Right renal cortex interstitium (tissue), 3 donors: ENCODE results near the gene TBC1D1. TPM values are rescaled to one million over a fixed set of nuclear protein-coding genes. Genes with fewer than 3 reads are reported as not detected.

Source experiments
- DNase-seq, 3 donors: peaks; one replicate each; pipeline ENCODE4 v3.0.0-alpha.2; 2013; ENCODE audit warnings: low read depth in 3 of 3, low spot score in 2 of 3
- polyA plus RNA-seq, 3 donors: library from polyadenylated mRNA; unstranded; fragments of 120-200 nt; gene quantifications; one replicate each; pipeline ENCODE4 v1.2.1, GENCODE V29; 2013; ENCODE audit not compliant: insufficient read length in 3 of 3

TBC1D1 gene
- polyA plus RNA-seq, result 100 to 1,000 TPM; 189 to 200 (median 198) TPM

DNA sequence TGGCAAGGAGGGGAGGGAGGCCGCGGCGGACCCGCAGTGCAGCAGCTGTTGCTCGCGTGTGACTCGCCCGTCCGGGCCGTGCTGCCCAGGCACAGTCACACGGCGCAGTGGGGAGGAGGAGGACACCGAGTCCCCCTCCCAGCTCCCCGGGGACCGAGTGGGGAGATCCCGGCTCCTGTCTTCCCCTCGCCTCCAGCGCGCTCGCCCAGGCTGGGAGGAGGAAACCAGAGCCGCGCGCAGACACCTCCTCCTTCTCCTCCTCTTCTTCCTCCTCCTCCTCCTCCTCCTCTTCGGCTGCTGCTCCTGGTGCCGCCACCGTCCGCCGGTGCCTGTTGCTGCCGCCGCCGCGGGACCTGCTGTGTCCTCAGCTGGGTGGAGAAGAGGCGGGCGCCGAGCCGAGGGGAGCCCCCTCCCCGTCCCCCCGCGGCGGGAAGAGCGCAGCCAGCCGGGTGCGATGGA is at the start of gene TBC1D1:
TBC1D1 (plus strand) TSS at position 284 of the 459 bp plus-strand sequence. CDS start 11,012 bp downstream, outside the sequence.
- peak in 1 of 3 donors; percentile 6 for DNase-seq

DNA sequence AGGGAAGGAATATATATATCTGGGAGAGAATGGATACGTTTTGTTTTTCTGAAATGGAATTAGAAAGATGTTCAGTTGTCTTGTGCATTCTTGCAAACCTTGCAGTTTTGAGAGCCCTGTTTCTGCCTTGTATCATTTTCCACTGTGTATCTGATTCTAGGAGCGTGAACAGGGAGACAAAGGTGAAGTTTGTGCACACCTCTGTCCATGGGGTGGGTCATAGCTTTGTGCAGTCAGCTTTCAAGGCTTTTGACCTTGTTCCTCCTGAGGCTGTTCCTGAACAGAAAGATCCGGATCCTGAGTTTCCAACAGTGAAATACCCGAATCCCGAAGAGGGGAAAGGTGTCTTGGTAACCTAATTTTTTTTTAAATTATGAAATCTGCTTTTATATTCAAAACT is 46.7 kb upstream of the TBC1D1 start:
- DNase-seq, result no peak

DNA sequence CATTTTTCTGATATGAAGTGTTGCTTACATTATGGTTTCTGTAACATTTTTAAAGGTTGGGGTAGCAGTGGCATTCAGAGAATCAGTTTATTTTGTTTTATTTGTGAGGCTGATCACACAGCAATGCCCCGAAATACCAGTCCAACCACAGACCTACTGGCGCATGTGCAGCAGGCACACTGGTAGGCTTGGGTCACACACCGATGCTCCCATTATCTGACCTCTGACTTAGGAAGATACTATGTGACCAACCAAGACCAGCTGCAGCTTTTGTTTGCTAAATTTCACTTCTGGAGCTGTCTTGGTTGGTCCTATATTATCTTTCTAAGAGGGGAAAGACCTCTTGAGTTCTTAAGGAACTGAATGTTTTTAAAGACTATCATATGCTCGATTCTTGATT is 45.7 kb upstream of the TBC1D1 start:
- DNase-seq, result no peak

- no peak for DNase-seq
These were observed 43.5 kb upstream of the TBC1D1 start for GRCh38 chr4:37847311-37847884.

- no peak for DNase-seq
These were observed 38.5 kb upstream of the TBC1D1 start for GRCh38 chr4:37852376-37852775.

DNA sequence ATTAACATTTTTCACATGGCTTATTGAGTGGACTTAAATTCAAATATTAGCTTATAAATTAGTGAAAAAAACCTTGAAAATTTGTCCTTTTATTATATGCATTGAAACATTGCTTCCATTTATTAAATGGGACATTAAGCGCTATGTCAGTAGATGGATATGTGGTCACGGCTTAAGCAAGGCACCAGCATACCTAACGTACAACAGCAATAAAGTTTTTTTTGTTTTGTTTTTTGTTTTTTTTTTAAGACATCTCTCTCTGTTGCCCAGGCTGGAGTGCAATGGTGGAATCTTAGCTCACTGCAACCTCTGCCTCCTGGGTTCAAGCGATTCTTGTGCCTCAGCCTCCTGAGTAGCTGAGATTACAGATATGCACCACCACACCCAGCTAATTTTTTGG is 32.8 kb upstream of the TBC1D1 start:
- no peak for DNase-seq

DNA sequence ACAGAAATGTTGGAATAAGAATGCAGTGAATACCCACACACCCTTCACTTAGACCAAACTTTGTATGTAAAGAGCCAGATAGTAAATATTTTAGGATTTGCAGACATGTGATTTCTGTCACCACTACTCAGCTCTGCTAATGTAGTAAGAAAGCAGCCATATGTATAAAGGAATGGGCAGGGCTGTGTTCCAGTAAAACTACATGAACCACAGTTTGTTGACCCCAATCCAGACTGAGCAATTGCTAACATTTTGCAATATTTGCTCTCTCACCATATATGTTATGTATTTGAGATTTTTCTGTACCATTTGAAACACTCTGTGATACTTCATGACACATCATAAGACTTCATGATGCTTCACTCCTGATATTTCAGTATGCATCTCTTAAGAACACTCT is 32.0 kb upstream of the TBC1D1 start:
- DNase-seq, result no peak

DNA sequence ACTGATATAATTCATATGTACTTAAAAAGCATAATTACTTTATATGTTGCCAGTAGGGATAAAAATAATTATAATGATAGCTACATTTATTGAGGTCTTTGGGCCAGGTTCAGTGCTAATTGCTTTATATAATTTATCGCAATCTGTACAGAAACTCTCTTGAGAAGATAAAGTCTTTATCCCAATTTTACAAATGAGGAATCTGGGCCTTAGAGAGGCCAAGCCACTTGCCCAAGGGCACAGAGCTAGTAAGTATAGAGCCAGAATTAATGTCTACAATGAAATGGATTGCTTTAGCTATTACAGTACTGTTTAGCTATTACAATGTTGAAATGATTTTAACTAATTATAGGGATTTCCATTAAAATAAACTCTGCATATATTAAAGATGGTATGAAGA is 30.6 kb upstream of the TBC1D1 start:
- DNase-seq, result no peak

- no peak for DNase-seq
These were observed 27.9 kb upstream of the TBC1D1 start for GRCh38 chr4:37862961-37863360.

- DNase-seq, result no peak
These were observed 26.1 kb upstream of the TBC1D1 start for GRCh38 chr4:37864786-37865185.

- DNase-seq, result no peak
These were observed 25.4 kb upstream of the TBC1D1 start for GRCh38 chr4:37865450-37865849.

DNA sequence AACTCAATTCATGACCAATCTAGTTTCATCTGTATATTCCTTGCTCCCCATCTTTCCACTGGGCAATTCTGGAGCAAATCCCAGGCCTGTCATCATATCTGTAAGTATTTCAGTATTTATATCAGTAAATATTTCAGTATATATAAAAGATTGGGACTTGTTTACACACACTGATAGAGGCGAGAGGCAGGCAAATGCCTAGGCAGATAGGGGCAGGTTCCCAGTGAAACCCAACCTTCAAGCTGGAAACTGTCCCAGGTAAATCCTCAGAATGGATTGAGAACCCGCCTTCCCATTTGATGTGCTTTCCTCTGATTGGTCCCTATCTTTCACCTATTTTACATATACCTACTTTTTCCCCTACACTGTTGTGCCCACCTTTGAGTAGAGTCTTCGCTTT is 23.8 kb upstream of the TBC1D1 start:
- DNase-seq, result no peak

- DNase-seq, result no peak
These were observed 22.6 kb upstream of the TBC1D1 start for GRCh38 chr4:37868238-37868637.

- DNase-seq, result no peak
These were observed 18.4 kb upstream of the TBC1D1 start for GRCh38 chr4:37872310-37872988.

GRCh38 chr4:37873386-37873785 is 17.5 kb upstream of the TBC1D1 start:
- no peak for DNase-seq

- DNase-seq, result no peak
These were observed 14.7 kb upstream of the TBC1D1 start for GRCh38 chr4:37876156-37876555.

DNA sequence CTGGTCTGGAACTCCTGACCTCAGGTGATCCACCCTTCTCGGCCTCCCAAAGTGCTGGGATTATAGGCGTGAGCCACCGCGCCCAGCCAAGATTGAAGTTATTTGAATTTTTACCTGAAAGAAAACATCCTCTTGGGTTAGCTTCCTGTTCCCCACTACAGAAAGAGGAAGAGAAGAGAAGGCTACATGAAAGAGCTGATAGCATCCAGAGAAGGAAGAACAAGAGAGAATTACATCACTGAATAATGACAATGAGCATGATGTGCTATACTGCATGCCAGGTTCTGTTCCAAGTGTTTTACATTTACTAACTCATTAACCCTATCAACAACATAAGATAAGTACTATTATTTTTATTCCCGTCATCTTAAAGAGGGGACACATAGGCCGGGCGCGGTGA is 11.5 kb upstream of the TBC1D1 start:
- DNase-seq, result no peak

GRCh38 chr4:37881811-37882210 is 9.1 kb upstream of the TBC1D1 start:
- no peak for DNase-seq

- DNase-seq, result no peak
These were observed 8.1 kb upstream of the TBC1D1 start for GRCh38 chr4:37882665-37883296.

GRCh38 chr4:37884855-37885487 is 5.9 kb upstream of the TBC1D1 start:
- no peak for DNase-seq

GRCh38 chr4:37885496-37885895 is 5.4 kb upstream of the TBC1D1 start:
- DNase-seq, result no peak
